GM12891 (cell line): ENCODE results near the gene IL1RAPL2.

Experiments
- PAX5 ChIP-seq: IDR thresholded peaks from 2 replicates; pipeline ENCODE4 v1.6.1; 2011; ENCODE audit warnings: low read length, moderate library complexity, mild to moderate bottlenecking; ENCODE audit not compliant: insufficient read depth, severe bottlenecking
- POLR2A ChIP-seq: IDR thresholded peaks from 2 replicates; pipeline ENCODE4 v1.6.1; 2011; ENCODE audit warnings: low read depth, low read length, control low read depth
- POLR2AphosphoS5 ChIP-seq: IDR thresholded peaks from 2 replicates; pipeline ENCODE4 v1.6.1; 2011; ENCODE audit warnings: low read depth, low read length, control low read depth
- POU2F2 ChIP-seq: IDR thresholded peaks from 2 replicates; pipeline ENCODE4 v1.6.1; 2011; ENCODE audit warnings: low read depth, mild to moderate bottlenecking, control low read depth, low read length, moderate library complexity
- SPI1 ChIP-seq: IDR thresholded peaks from 2 replicates; pipeline ENCODE4 v1.6.1; 2011; ENCODE audit warnings: low read depth, low read length, control low read depth
- TAF1 ChIP-seq: IDR thresholded peaks from 2 replicates; pipeline ENCODE4 v1.6.1; 2011; ENCODE audit warnings: low read depth, low read length, control low read depth

GRCh38 chrX:105745863-105746262 is 1179.9 kb downstream of the IL1RAPL2 start:
- TF ChIP-seq POLR2A (no peak), POLR2AphosphoS5 (no peak), TAF1 (no peak), PAX5 (no peak), POU2F2 (no peak), SPI1 (no peak)
